ENCODE data around the gene ZNF841. TPM values are rescaled to one million over a fixed set of nuclear protein-coding genes. Genes with fewer than 3 reads are reported as not detected.

The ZNF841 gene
- total RNA-seq = 20.9 and 30.6 TPM in 2 replicates

GRCh38 chr19:52095172-52096014, at the start of gene ZNF841:
Gene ZNF841 (minus strand): TSS chr19:52095765. CDS start chr19:52084801, 10,964 bp downstream.

GRCh38 chr19:52139252-52140031, 43.9 kb upstream of the ZNF841 start, which contains the start of gene ZNF616:
Gene ZNF616 (minus strand): TSS chr19:52139938. CDS start chr19:52130512, 9,426 bp downstream.

GRCh38 chr19:52048555-52049501, 46.7 kb downstream of the ZNF841 start, which contains the start of gene ZNF432:
Gene ZNF432 (minus strand): TSS chr19:52048838. CDS start chr19:52046868, 1,970 bp downstream.

GRCh38 chr19:52028027-52028779, 67.4 kb downstream of the ZNF841 start, which contains the start of gene ZNF614:
Gene ZNF614 (minus strand): TSS chr19:52028379. CDS start chr19:52025745, 2,634 bp downstream.

Other genes starting within 250 kb of the ZNF841 start
- 4.0 and 7.2 TPM in 2 replicates for gene ZNF577, start 207.8 kb downstream of the ZNF841 start, total RNA-seq
- gene ZNF649, start 190.7 kb downstream of the ZNF841 start, total RNA-seq = 5.7 and 5.9 TPM in 2 replicates
- gene ZNF613, start 168.3 kb downstream of the ZNF841 start, total RNA-seq = 4.9 and 6.1 TPM in 2 replicates
- gene ZNF350, start 108.9 kb downstream of the ZNF841 start, total RNA-seq = 9.3 and 10.7 TPM in 2 replicates
- gene ZNF615, start 87.6 kb downstream of the ZNF841 start, total RNA-seq = 10.4 and 13.5 TPM in 2 replicates
- 8.6 and 12.0 TPM in 2 replicates for gene ZNF614, start 67.4 kb downstream of the ZNF841 start, total RNA-seq
- 10.3 and 11.4 TPM in 2 replicates for gene ZNF432, start 46.9 kb downstream of the ZNF841 start, total RNA-seq
- gene ZNF616, start 44.2 kb upstream of the ZNF841 start, total RNA-seq = 9.1 and 11.4 TPM in 2 replicates
- gene ZNF836, start 75.9 kb upstream of the ZNF841 start, total RNA-seq = 4.2 and 7.9 TPM in 2 replicates
- gene PPP2R1A, start 94.3 kb upstream of the ZNF841 start, total RNA-seq = 178 and 179 TPM in 2 replicates
- gene ZNF766, start 173.8 kb upstream of the ZNF841 start, total RNA-seq = 11.4 and 14.2 TPM in 2 replicates
- 4.5 and 6.0 TPM in 2 replicates for gene ZNF480, start 201.4 kb upstream of the ZNF841 start, total RNA-seq
- 1.00 and 2.7 TPM in 2 replicates for gene ZNF610, start 240.5 kb upstream of the ZNF841 start, total RNA-seq